GM12891 (cell line): Measurements from ENCODE around the gene TEK.

ENCODE experiments used
- POLR2AphosphoS5 ChIP-seq: IDR thresholded peaks from 2 replicates; pipeline ENCODE4 v1.6.1; 2011; ENCODE audit warnings: low read depth, low read length, control low read depth
- TAF1 ChIP-seq: IDR thresholded peaks from 2 replicates; pipeline ENCODE4 v1.6.1; 2011; ENCODE audit warnings: low read depth, low read length, control low read depth

- TF ChIP-seq TAF1 (no peak), POLR2AphosphoS5 (no peak)
These were observed 20.2 kb downstream of the TEK start for GRCh38 chr9:27129221-27129620.
